HG03108 (cell line): ENCODE results near the gene AURKB.

Experiments used
- ATAC-seq: cut with Tn5 transposase; IDR thresholded peaks from one replicate; pipeline ENCODE4 v1.9.1; 2021; ENCODE audit warnings: moderate library complexity; ENCODE audit not compliant: unreplicated experiment

Gene AURKB

GRCh38 chr17:8162997-8163977 is 47.1 kb downstream of the AURKB start:
- no peak for ATAC-seq

GRCh38 chr17:8162233-8162996 is 48.0 kb downstream of the AURKB start, which contains the start of gene VAMP2:
Gene VAMP2 (minus strand): TSS chr17:8162948. CDS start chr17:8162879, 69 bp downstream.
- peak; percentile 28 for ATAC-seq

GRCh38 chr17:8161289-8162232 is 48.8 kb downstream of the AURKB start:
- no peak for ATAC-seq

- no peak for ATAC-seq
These were observed 49.6 kb downstream of the AURKB start for GRCh38 chr17:8160741-8161221.

GRCh38 chr17:8160224-8160577 is 50.2 kb downstream of the AURKB start:
- no peak for ATAC-seq

GRCh38 chr17:8159459-8160223 is 50.7 kb downstream of the AURKB start:
- ATAC-seq = no peak

- ATAC-seq = no peak
These were observed 51.4 kb downstream of the AURKB start for GRCh38 chr17:8159032-8159400.

- no peak for ATAC-seq
These were observed 51.9 kb downstream of the AURKB start for GRCh38 chr17:8158267-8159031.

- peak; percentile 66 for ATAC-seq
These were observed 54.0 kb downstream of the AURKB start for GRCh38 chr17:8156246-8156992.

- ATAC-seq = no peak
These were observed 54.5 kb downstream of the AURKB start for GRCh38 chr17:8155996-8156245.

GRCh38 chr17:8155231-8155995 is 55.0 kb downstream of the AURKB start:
- no peak for ATAC-seq
